Daoy (cell line): ENCODE data around the gene RSPH10B2. TPM values are rescaled to one million over a fixed set of nuclear protein-coding genes. Genes with fewer than 3 reads are reported as not detected.
"Not testable (repeated sequence)": the region's sequence is repeated elsewhere in the genome, so short reads cannot be mapped to it uniquely, and the experiment has no call there.

ENCODE experiments used
- DNase-seq: peaks from one replicate; pipeline ENCODE4 v3.0.0-alpha.2; 2015; ENCODE audit warnings: low read depth
- total RNA-seq: library from RNA; depleted of rRNA; stranded (reverse); fragments of >200 nt; shearing (Covaris generic); gene quantifications from 2 replicates; pipeline ENCODE4 v1.2.3, GENCODE V29; 2014

The RSPH10B2 gene
- total RNA-seq, 1 experiment from 2014 or later: 0.11 TPM

DNA sequence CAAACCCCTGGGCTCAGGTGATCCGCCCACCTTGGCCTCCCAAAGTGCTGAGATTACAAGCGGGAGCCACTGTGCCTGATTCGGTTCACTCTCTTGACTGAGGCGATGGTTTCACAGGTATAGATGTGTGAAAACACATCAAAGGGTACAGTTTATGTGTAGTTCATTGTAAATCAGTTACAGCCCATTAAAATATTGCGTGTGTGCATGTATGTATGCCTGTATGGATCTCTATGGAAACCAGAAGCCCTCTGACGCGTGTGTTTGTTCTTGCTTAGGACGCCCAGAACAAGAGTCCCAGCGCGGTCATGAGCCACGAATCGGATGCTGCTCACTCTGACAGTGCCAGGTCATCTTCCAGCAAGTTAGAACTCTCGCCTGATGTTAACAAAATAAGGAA lies 35.5 kb downstream of the RSPH10B2 start:
- not testable (repeated sequence) for DNase-seq

DNA sequence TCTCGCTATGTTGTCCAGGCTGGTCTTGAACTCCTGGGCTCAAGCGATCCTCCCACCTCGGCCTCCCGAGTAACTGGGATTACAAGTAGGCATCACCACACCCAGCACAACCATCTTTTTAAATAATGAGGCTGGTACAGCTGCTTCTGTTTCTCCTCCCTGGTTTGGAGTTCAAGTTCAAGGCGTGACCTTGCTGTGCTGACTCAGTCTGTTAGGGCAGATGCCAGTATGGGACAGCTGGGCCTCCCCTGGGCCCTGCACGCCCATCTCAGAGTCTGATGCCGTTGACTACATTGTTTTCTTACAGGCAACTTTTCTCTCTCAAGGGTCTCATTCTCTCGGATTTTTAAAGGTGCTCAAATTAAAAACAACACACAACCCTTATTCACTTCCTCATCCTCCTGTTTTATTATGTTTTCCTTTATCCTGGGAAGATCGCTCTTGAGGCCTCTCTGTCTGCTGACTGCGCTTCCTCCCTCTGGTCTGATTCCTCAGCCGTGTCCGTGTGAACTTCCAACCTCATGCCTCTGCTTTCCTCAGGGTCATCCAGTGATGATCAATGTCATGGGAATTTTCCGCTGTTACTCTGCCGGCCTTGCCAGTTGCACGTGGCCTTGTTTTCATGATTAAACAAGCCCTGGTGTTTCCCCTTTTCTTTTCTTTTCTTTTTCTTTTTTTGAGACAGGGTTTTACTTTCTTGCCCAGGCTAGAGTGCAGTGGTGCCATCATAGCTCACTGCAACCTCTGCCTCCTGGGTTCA lies 38.4 kb downstream of the RSPH10B2 start:
- peak; percentile 21 for DNase-seq

- not testable (repeated sequence) for DNase-seq
These were observed 40.4 kb downstream of the RSPH10B2 start for GRCh38 chr7:6794276-6794675.

GRCh38 chr7:6797218-6797617 lies 43.3 kb downstream of the RSPH10B2 start:
- not testable (repeated sequence) for DNase-seq

- not testable (repeated sequence) for DNase-seq
These were observed 44.1 kb downstream of the RSPH10B2 start for GRCh38 chr7:6798047-6798446.

- DNase-seq: not testable (repeated sequence)
These were observed 46.0 kb downstream of the RSPH10B2 start for GRCh38 chr7:6799887-6800286.

DNA sequence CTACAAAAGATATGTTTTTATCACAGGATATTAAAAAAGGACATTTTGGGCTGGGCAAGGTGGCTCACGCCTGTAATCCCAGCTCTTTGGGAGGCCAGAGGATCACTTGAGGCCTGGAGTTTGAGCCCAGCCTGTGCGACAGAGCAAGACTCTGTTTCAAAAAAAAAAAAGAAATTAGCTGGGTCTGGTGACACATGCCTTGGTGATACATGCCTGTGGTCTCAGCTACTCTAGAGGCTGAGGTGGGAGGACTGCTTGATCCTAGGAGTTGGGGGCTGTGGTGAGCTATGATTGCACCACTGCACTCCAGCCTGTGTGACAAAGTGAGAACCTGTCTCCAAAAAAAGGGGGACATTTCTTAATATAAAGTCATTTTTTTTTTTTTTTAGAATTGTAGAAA lies 46.4 kb downstream of the RSPH10B2 start:
- not testable (repeated sequence) for DNase-seq

GRCh38 chr7:6807393-6807918 lies 53.6 kb downstream of the RSPH10B2 start:
- DNase-seq: not testable (repeated sequence)

DNA sequence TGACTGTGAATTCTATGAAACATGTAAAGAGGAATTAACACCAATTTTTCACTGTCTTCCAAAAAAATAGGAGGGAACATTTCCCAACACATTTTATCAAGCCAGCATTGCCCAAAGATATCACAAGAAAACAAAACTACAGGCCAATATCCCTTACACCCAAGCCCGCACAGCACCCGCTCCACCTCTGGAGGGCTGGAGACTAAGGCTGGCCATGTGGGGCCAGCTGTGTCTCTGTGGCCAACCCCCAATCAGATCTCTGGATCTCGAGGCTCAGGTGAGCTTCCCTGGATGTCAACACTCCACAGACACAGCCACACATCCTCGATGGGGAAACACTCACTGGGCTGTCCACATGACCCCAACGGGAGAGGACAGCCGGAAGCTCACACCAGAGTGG lies 54.1 kb downstream of the RSPH10B2 start:
- DNase-seq: not testable (repeated sequence)

- not testable (repeated sequence) for DNase-seq
These were observed 59.1 kb downstream of the RSPH10B2 start for GRCh38 chr7:6813011-6813410.

- not testable (repeated sequence) for DNase-seq
These were observed 61.6 kb downstream of the RSPH10B2 start for GRCh38 chr7:6815470-6815869.

GRCh38 chr7:6821622-6822021 lies 67.7 kb downstream of the RSPH10B2 start:
- DNase-seq: not testable (repeated sequence)

DNA sequence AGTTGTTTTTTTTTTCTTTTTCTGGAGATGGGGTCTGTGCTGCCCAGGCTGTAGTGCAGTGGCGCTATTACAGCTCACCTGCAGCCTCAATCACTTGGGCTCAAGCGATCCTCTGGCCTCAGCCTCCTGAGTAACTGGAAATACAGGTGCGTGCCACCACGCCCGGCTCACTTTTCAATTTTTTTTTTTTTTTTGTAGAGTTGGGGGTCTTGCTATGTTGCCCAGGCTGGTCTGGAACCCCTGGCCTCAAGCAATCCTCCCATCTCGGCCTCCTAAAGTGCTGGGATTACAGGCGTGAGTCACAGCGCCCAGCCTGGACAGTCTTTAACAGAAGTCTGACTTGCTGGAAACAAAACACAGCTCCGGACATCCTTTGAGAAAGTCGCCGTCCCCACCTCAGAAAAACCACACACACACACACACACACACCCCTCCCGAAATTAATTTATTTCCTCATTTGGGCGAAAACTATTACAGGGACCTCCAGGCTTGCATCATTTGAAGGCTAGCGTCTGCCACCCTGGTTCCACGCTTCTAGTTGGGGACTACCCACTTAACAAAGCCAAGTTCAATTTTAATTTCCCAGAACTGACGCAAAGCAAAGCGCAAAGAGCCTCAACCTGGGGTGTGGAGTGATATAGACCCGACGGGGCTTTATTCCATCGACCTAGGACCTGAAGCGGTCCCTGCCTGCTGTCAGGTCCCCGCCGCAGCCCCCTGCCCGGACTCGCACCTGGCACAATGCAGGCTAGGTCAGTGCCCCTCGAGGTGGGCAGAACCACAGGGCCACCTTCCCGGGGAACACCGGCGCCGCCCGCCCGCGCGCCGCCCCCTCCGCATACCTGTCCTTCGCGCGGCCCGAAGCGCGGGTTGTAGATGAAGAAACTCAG lies 71.6 kb downstream of the RSPH10B2 start:
- DNase-seq: not testable (repeated sequence)

DNA sequence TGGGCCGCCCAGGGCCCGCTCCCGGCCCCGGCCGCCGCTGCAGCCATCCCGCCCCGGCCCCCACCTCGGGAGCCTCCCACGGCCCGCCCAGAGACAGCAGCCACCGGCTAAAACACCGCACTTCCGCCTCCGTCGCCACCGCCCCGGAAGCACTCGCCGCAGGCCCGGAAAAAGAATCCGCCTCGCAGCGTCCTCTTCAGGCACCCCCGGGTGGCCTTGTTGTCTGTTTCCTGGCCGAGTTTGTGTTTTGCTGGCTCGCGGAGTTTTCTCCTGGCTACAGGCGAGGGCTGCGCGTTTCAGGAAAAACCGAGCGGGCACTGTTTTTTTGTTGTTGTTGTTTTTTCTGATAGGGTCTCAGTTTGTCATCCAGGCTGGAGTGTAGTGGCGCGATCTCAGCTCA lies 72.2 kb downstream of the RSPH10B2 start, which contains the start of gene CCZ1B:
Gene CCZ1B, minus strand, starts transcription at position 125 of the 400 bp plus-strand sequence. Its CDS starts 78 bp downstream, at position 47.
- peak; percentile 86 for DNase-seq

DNA sequence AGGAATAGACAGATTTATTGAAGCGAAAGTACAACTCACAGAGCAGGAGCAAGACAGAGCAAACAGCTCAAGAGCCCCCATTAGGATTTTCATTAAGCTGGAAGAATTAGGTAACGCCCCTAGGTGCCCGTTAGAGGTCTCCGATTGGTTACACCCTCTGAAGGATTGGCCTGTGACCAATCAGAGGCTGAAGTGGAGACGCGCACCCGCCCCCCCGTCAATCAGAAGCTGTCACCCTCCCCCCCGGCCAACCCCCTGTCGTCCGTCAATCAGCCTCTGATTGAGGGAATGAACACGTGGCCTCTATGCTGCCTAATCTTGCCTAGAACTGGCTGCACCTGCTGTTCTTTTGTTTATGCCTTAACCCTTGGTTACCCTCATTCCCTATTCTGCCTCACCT lies 73.3 kb downstream of the RSPH10B2 start:
- not testable (repeated sequence) for DNase-seq

DNA sequence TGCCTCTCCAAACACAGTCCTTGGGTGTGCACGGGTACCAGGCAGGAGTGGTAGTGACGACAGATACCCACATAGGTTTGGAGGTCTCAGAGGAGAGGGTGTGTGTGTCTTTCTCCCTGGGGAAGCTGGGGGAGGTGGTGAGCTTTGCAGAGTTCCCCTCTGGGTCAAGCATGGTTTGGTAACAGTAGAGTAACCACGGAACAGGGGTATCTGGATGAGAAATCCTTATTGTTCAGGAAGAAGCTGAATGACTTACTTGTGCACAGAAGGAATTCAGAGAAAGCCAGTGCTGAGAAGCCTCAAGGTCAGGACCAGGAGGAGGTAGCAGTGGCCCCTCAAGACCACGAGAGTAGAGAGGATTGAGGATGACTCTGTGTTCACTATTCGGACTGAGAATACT lies 75.7 kb downstream of the RSPH10B2 start:
- not testable (repeated sequence) for DNase-seq

DNA sequence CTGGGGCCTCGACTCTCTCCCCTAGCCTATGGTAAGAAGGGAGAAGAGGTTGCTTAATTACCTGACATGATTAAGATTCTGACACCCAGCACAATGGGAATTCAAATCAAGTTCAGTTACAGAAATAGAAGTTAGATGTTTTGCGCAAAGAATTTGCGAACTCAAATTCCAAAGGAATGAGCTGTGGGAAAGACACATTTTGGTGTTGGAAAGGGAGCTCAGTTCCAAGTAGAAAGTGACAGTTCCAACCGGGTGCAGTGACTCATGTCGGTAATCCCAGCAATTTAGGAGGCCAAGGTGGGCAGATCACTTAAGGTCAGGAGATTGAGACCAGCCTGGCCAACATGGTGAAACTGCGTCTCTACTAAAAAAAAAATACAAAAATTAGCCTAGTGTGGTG lies 76.1 kb downstream of the RSPH10B2 start:
- DNase-seq: not testable (repeated sequence)

GRCh38 chr7:6831018-6831725 lies 77.3 kb downstream of the RSPH10B2 start:
- no peak for DNase-seq

DNA sequence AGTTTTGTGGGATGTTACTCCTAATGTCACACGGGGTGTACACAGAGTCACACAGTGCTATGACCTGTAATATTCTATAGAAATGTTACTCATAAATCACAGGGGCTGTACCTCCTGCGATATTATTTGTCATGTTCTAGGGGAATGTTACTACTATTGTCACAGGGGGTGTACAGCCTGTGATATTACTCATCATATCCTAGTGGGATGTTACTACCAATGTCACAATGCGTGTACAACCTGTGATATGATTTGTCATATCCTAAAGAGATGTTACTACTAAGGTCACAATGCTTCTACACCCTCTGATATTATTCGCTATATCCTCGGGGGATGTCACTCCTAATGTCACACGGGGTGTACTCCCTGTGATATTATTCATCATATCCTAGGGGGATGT lies 79.7 kb downstream of the RSPH10B2 start:
- no peak for DNase-seq

- DNase-seq: not testable (repeated sequence)
These were observed 81.6 kb downstream of the RSPH10B2 start for GRCh38 chr7:6835521-6835920.

GRCh38 chr7:6837081-6837480 lies 83.2 kb downstream of the RSPH10B2 start:
- DNase-seq: not testable (repeated sequence)
